Measurements from ENCODE around the gene NPAS3. TPM values are rescaled to one million over a fixed set of nuclear protein-coding genes. Genes with fewer than 3 reads are reported as not detected.

Gene NPAS3
- total RNA-seq, 1 experiment from 2014 or later = 15.6 TPM

DNA sequence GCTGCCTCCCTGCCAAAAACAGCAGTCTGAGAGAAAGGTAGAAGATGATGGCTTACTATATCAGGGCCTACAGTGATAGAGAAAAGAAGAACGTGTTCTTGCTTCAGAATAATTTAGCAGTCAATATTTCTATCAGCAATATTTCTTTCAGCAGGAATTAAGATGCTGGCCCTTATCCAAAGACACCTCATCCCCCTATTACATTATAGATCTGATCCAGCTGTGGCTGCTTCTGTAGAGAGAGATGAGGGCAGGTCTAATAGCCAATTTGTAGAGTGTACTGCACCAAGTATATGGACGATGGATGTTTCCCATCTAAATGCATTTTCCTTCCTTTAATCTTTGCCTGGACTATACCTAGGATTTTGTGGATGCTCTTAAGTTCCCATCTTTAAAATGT is 451.7 kb downstream of the NPAS3 start:
- H3K4me3 ChIP-seq (ENCODE audit: low read depth, low read length, poor library complexity, severe bottlenecking) = no peak overlapping the region
- H3K27me3 ChIP-seq (replicated peaks; ENCODE audit: insufficient read depth, low read depth, low read length, poor library complexity) = no peaks in the 10 kb centered on the region
- BruUV-seq (replicated peaks) = no TSS peak
- no peak for TF ChIP-seq EZH2 (IDR thresholded peaks at IDR 0.05; ENCODE audit: borderline replicate concordance, low read depth, low read length, poor library complexity, severe bottlenecking)
- TF ChIP-seq, protein P1, sequence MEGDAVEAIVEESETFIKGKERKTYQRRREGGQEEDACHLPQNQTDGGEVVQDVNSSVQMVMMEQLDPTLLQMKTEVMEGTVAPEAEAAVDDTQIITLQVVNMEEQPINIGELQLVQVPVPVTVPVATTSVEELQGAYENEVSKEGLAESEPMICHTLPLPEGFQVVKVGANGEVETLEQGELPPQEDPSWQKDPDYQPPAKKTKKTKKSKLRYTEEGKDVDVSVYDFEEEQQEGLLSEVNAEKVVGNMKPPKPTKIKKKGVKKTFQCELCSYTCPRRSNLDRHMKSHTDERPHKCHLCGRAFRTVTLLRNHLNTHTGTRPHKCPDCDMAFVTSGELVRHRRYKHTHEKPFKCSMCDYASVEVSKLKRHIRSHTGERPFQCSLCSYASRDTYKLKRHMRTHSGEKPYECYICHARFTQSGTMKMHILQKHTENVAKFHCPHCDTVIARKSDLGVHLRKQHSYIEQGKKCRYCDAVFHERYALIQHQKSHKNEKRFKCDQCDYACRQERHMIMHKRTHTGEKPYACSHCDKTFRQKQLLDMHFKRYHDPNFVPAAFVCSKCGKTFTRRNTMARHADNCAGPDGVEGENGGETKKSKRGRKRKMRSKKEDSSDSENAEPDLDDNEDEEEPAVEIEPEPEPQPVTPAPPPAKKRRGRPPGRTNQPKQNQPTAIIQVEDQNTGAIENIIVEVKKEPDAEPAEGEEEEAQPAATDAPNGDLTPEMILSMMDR (conservative IDR thresholded peaks at IDR 0.05; ENCODE audit: low read depth, low read length) = no peak
- no peak overlapping the region for H3K27ac ChIP-seq (ENCODE audit: low read depth, low read length, poor library complexity, severe bottlenecking)
- no peaks in the 10 kb centered on the region for H3K36me3 ChIP-seq (ENCODE audit: insufficient read depth, low read length, poor library complexity, severe bottlenecking)
- ChIA-PET CTCF (no interaction called here), POLR2A (ENCODE audit: low non-redundant PET) (no interaction called here)
- H3K9me3 ChIP-seq (ENCODE audit: low read depth, low read length, poor library complexity, severe bottlenecking) = no peaks in the 10 kb centered on the region
- H3K4me1 ChIP-seq (ENCODE audit: insufficient read depth, low read length, poor library complexity, severe bottlenecking) = peaks cover 5% of the 10 kb centered on the region
- intact Hi-C loops (cut with micrococcal nuclease; ENCODE audit: unreplicated experiment) = no loop called here
- DNase-seq (ENCODE audit: low spot score) = no peak

DNA sequence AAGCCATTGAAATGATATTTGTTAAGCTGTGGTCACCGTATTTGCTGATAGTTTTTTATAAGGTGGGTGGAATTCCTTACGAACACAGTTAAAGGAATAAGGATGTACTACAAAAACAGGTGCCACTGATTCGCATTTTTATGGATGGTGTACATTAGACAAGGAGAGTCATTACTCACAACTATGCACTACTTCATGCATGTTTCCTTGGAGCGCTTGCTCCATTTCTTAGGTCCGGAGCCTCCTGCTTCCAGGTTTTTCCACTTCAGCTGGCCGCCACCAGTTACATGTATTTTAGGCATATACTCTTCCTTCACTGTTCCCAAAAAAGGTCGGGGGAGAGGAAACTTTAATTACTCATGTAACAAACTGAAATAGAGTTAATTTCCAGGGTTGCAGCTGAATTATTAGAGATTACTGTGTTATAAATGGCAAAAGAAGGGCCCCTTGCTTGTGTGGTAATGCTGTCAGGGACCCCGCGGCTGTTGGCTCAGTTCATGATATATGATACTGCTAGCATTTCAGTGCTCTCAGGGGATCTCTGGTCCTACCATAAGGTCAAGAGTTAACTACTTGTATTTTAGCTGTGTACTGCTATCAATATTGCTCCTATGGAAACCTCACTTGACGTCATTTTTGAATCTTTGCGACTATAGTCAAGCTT is 454.7 kb downstream of the NPAS3 start:
- H3K27ac ChIP-seq (ENCODE audit: low read depth, low read length, poor library complexity, severe bottlenecking) = no peak overlapping the region
- H3K27me3 ChIP-seq (replicated peaks; ENCODE audit: insufficient read depth, low read depth, low read length, poor library complexity) = no peaks in the 10 kb centered on the region
- H3K9me3 ChIP-seq (ENCODE audit: low read depth, low read length, poor library complexity, severe bottlenecking) = no peaks in the 10 kb centered on the region
- no peak overlapping the region for H3K4me3 ChIP-seq (ENCODE audit: low read depth, low read length, poor library complexity, severe bottlenecking)
- CTCF ChIA-PET = no interaction called here
- intact Hi-C loops (cut with micrococcal nuclease; ENCODE audit: unreplicated experiment) = no loop called here
- peaks cover 5% of the 10 kb centered on the region for H3K4me1 ChIP-seq (ENCODE audit: insufficient read depth, low read length, poor library complexity, severe bottlenecking)
- POLR2A ChIA-PET (ENCODE audit: low non-redundant PET) = no interaction called here
- no peak for TF ChIP-seq EZH2 (IDR thresholded peaks at IDR 0.05; ENCODE audit: borderline replicate concordance, low read depth, low read length, poor library complexity, severe bottlenecking)
- TF ChIP-seq, protein P1 (conservative IDR thresholded peaks at IDR 0.05; ENCODE audit: low read depth, low read length) = no peak
- DNase-seq (ENCODE audit: low spot score) = no peak
- BruUV-seq (replicated peaks) = no TSS peak
- no peaks in the 10 kb centered on the region for H3K36me3 ChIP-seq (ENCODE audit: insufficient read depth, low read length, poor library complexity, severe bottlenecking)

DNA sequence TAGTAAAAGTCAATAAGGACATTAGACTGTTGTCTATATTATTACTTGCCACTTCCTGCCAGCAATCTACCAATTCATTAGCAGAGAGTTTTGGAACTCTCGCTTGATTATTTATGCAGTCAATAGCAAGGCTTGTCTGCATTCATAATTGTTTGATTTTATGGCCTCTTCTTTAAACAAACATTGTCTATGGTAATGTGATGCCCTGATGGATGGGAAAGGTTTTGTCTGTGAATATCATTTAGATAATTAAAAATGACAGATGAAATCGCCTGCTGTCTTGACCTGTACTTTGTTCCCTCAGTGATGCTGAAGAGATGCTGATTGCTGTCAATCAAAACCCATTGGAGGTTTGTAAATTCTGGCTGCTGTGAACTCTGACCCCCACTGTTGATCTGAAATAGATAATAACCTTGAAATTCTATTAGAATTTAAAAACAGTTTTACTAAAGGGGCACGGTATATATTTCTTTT is 455.3 kb downstream of the NPAS3 start:
- Histone ChIP-seq H3K4me1 (ENCODE audit: insufficient read depth, low read length, poor library complexity, severe bottlenecking) (peaks cover 5% of the 10 kb centered on the region), H3K27ac (ENCODE audit: low read depth, low read length, poor library complexity, severe bottlenecking) (no peak overlapping the region), H3K9me3 (ENCODE audit: low read depth, low read length, poor library complexity, severe bottlenecking) (no peaks in the 10 kb centered on the region), H3K36me3 (ENCODE audit: insufficient read depth, low read length, poor library complexity, severe bottlenecking) (no peaks in the 10 kb centered on the region), H3K4me3 (ENCODE audit: low read depth, low read length, poor library complexity, severe bottlenecking) (no peak overlapping the region), H3K27me3 (replicated peaks; ENCODE audit: insufficient read depth, low read depth, low read length, poor library complexity) (no peaks in the 10 kb centered on the region)
- POLR2A ChIA-PET (ENCODE audit: low non-redundant PET) = no interaction called here
- TF ChIP-seq EZH2 (IDR thresholded peaks at IDR 0.05; ENCODE audit: borderline replicate concordance, low read depth, low read length, poor library complexity, severe bottlenecking) = no peak
- TF ChIP-seq, protein P1 (conservative IDR thresholded peaks at IDR 0.05; ENCODE audit: low read depth, low read length) = no peak
- CTCF ChIA-PET = no interaction called here
- intact Hi-C loops (cut with micrococcal nuclease; ENCODE audit: unreplicated experiment) = no loop called here
- no peak for DNase-seq (ENCODE audit: low spot score)
- no TSS peak for BruUV-seq (replicated peaks)
